OCI-LY1 (cell line): ENCODE data around the gene TARS3.

ENCODE experiments used
- EZH2 ChIP-seq: fragments of 200-600 bp; sonication (generic), shearing (Covaris generic); IDR thresholded peaks from 2 replicates; pipeline ENCODE4 v1.8.0; 2017; ENCODE audit warnings: borderline replicate concordance, mixed run types, mild to moderate bottlenecking, antibody characterized with exemption, low read length, moderate library complexity, mixed read lengths
- TF ChIP-seq, protein P1 (sequence below): fragments of 200-600 bp; sonication (generic), shearing (Covaris generic); IDR thresholded peaks from 2 replicates; pipeline ENCODE4 v1.5.1; 2017; ENCODE audit warnings: mild to moderate bottlenecking, antibody characterized with exemption, low read length, moderate library complexity, mixed read lengths

GRCh38 chr15:101724675-101725005, 367 bp upstream of the TARS3 start:
- TF ChIP-seq, protein P1, sequence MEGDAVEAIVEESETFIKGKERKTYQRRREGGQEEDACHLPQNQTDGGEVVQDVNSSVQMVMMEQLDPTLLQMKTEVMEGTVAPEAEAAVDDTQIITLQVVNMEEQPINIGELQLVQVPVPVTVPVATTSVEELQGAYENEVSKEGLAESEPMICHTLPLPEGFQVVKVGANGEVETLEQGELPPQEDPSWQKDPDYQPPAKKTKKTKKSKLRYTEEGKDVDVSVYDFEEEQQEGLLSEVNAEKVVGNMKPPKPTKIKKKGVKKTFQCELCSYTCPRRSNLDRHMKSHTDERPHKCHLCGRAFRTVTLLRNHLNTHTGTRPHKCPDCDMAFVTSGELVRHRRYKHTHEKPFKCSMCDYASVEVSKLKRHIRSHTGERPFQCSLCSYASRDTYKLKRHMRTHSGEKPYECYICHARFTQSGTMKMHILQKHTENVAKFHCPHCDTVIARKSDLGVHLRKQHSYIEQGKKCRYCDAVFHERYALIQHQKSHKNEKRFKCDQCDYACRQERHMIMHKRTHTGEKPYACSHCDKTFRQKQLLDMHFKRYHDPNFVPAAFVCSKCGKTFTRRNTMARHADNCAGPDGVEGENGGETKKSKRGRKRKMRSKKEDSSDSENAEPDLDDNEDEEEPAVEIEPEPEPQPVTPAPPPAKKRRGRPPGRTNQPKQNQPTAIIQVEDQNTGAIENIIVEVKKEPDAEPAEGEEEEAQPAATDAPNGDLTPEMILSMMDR = no peak
- no peak for TF ChIP-seq EZH2
